A549 (cell line): ENCODE data around the gene ATP5PF.

ENCODE experiments used
- BHLHE40 ChIP-seq: IDR thresholded peaks from 2 replicates; pipeline ENCODE4 v1.6.1; 2012; ENCODE audit warnings: low read depth, low read length, inconsistent platforms
- CHD4 ChIP-seq: fragments of 200-600 bp; sonication (generic); IDR thresholded peaks from 2 replicates; pipeline ENCODE4 v1.6.1; 2016; ENCODE audit warnings: antibody characterized with exemption, mild to moderate bottlenecking, borderline replicate concordance
- MAFK ChIP-seq: fragments of 450-650 bp; IDR thresholded peaks from 2 replicates; pipeline ENCODE4 v1.6.1; 2014; ENCODE audit not compliant: partially characterized antibody
- POLR2A ChIP-seq: IDR thresholded peaks from 2 replicates; pipeline ENCODE4 v1.6.1; 2012; ENCODE audit warnings: mild to moderate bottlenecking, low read length
- RAD21 ChIP-seq, 2 experiments: fragments of >200 bp in 1 of 2; sonication (Bioruptor Twin) in 1 of 2; formaldehyde crosslinking in 1 of 2; IDR thresholded peaks in 1 of 2; conservative IDR thresholded peaks in 1 of 2; 2 replicates in 1 of 2; 3 replicates in 1 of 2; pipeline ENCODE4 v1.6.1; 2012 to 2018; ENCODE audit warnings: inconsistent platforms in 1 of 2
- RFX5 ChIP-seq: fragments of 450-650 bp; IDR thresholded peaks from 2 replicates; pipeline ENCODE4 v1.7.1; 2014; ENCODE audit warnings: antibody characterized with exemption, mild to moderate bottlenecking, moderate library complexity
- TF ChIP-seq, protein P1 (sequence below): fragments of >200 bp; sonication (Bioruptor Twin); formaldehyde crosslinking; IDR thresholded peaks from 3 replicates; pipeline ENCODE4 v1.5.1; 2016
- TF ChIP-seq, protein P2 (sequence below): IDR thresholded peaks from 2 replicates; pipeline ENCODE4 v1.6.1; 2012
- TF ChIP-seq, protein P3 (sequence below): fragments of 200-600 bp; sonication (generic); IDR thresholded peaks from 2 replicates; pipeline ENCODE4 v1.6.1; 2016; ENCODE audit warnings: antibody characterized with exemption, mild to moderate bottlenecking, moderate library complexity

DNA sequence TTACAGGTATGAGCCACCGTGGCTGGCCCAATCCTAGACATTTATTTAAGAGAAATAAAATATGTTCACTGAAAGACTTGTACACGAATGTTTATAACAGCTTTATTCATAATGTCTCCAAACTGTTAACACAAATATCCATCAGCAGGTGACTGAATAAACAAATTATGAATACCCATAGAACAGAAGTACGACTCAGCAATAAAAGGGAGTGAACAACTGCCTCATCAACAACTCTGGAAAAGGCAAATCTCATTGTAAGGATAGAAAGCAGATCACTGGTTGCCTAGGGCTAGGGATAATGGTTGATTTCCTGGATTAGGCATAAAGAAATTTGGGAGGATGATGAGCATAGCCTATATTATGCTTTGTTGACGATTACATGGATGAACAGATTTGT lies 41.7 kb upstream of the ATP5PF start:
- TF ChIP-seq, protein P1, sequence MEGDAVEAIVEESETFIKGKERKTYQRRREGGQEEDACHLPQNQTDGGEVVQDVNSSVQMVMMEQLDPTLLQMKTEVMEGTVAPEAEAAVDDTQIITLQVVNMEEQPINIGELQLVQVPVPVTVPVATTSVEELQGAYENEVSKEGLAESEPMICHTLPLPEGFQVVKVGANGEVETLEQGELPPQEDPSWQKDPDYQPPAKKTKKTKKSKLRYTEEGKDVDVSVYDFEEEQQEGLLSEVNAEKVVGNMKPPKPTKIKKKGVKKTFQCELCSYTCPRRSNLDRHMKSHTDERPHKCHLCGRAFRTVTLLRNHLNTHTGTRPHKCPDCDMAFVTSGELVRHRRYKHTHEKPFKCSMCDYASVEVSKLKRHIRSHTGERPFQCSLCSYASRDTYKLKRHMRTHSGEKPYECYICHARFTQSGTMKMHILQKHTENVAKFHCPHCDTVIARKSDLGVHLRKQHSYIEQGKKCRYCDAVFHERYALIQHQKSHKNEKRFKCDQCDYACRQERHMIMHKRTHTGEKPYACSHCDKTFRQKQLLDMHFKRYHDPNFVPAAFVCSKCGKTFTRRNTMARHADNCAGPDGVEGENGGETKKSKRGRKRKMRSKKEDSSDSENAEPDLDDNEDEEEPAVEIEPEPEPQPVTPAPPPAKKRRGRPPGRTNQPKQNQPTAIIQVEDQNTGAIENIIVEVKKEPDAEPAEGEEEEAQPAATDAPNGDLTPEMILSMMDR, result no peak
- TF ChIP-seq, protein P2, sequence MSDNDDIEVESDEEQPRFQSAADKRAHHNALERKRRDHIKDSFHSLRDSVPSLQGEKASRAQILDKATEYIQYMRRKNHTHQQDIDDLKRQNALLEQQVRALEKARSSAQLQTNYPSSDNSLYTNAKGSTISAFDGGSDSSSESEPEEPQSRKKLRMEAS, result no peak
- TF ChIP-seq, protein P3, sequence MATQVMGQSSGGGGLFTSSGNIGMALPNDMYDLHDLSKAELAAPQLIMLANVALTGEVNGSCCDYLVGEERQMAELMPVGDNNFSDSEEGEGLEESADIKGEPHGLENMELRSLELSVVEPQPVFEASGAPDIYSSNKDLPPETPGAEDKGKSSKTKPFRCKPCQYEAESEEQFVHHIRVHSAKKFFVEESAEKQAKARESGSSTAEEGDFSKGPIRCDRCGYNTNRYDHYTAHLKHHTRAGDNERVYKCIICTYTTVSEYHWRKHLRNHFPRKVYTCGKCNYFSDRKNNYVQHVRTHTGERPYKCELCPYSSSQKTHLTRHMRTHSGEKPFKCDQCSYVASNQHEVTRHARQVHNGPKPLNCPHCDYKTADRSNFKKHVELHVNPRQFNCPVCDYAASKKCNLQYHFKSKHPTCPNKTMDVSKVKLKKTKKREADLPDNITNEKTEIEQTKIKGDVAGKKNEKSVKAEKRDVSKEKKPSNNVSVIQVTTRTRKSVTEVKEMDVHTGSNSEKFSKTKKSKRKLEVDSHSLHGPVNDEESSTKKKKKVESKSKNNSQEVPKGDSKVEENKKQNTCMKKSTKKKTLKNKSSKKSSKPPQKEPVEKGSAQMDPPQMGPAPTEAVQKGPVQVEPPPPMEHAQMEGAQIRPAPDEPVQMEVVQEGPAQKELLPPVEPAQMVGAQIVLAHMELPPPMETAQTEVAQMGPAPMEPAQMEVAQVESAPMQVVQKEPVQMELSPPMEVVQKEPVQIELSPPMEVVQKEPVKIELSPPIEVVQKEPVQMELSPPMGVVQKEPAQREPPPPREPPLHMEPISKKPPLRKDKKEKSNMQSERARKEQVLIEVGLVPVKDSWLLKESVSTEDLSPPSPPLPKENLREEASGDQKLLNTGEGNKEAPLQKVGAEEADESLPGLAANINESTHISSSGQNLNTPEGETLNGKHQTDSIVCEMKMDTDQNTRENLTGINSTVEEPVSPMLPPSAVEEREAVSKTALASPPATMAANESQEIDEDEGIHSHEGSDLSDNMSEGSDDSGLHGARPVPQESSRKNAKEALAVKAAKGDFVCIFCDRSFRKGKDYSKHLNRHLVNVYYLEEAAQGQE, result no peak
- no peak for TF ChIP-seq MAFK
- no peak for TF ChIP-seq RFX5
- no peak for TF ChIP-seq POLR2A
- TF ChIP-seq CHD4, result no peak
- no peak for TF ChIP-seq BHLHE40
- TF ChIP-seq RAD21 (conservative IDR thresholded peaks at IDR 0.05 in 1 of 2, IDR thresholded peaks at IDR 0.05 in 1 of 2), result no peak
